Tibial nerve (tissue), 4 donors: Measurements from ENCODE around the gene GCNT4.

Experiments
- CTCF ChIP-seq, 5 experiments: fragments of 200-600 bp in 3 of 5; fragments of 450-650 bp in 2 of 5; sonication (generic) in 3 of 5; IDR thresholded peaks; one replicate each; pipeline ENCODE4 v1.5.1; 2016 to 2019; ENCODE audit warnings: antibody characterized with exemption in 5 of 5, mild to moderate bottlenecking in 3 of 5, moderate library complexity in 2 of 5
- EP300 ChIP-seq, 2 donors: sonication (generic); formaldehyde crosslinking; IDR thresholded peaks; one replicate each; pipeline ENCODE4 v1.6.1; 2017; ENCODE audit warnings: antibody characterized with exemption in 2 of 2, mild to moderate bottlenecking in 1 of 2
- POLR2A ChIP-seq, 2 donors: fragments of 450-650 bp; IDR thresholded peaks; one replicate each; pipeline ENCODE4 v1.6.1; 2017; ENCODE audit warnings: antibody characterized with exemption in 2 of 2, mild to moderate bottlenecking in 2 of 2, moderate library complexity in 2 of 2

DNA sequence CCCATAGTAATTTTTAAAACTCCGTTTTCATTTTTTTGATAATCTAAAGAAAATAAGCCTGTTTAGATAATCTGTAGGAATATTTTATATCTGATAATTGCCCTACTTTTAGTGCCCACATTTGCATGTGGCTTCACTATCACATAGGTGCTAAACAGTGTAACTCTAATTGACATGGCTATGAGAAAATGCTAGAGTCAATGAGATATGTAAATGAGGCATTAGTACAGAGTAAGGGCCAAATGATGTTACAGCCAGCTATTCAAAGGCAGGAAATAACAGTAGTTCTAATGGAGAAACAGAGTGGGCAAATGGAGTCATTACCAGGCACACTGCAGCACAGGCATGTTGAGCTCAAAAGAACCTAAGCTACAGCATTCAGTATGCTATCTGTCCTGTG is 37.3 kb upstream of the GCNT4 start:
- TF ChIP-seq CTCF (IDR thresholded peaks at IDR 0.05) = no peak
- no peak for TF ChIP-seq POLR2A (IDR thresholded peaks at IDR 0.05)
- no peak for TF ChIP-seq EP300 (IDR thresholded peaks at IDR 0.05)
